WTC11 (cell line): ENCODE measurements around the gene GEMIN7. TPM values are rescaled to one million over a fixed set of nuclear protein-coding genes. Genes with fewer than 3 reads are reported as not detected.

ENCODE experiments used
- ATAC-seq: fragments of 200-7000 bp; cut with Tn5 transposase; 2 replicates; pipeline ENCODE4 v1.10.0; 2021; ENCODE audit warnings: mild to moderate bottlenecking, moderate library complexity
- CTCF ChIA-PET: fragments of 300-600 bp; sonication (Branson Sonifier 250); formaldehyde crosslinking; loops from one replicate; lab custom pipeline; 2021; ENCODE audit warnings: antibody characterized with exemption; lab: Charles Lee
- POLR2A ChIA-PET: fragments of 350-600 bp; sonication (Branson Sonifier 250); formaldehyde crosslinking; loops from one replicate; lab custom pipeline; 2021; ENCODE audit warnings: antibody characterized with exemption; lab: Charles Lee
- DNase-seq: peaks from one replicate; pipeline ENCODE4 v3.0.0; 2021; ENCODE audit warnings: low spot score
- H3K27ac Mint-ChIP-seq: 2 replicates; pipeline ENCODE4 v1.8.0; 2021; ENCODE audit warnings: mixed read lengths
- H3K27me3 Mint-ChIP-seq: 2 replicates; pipeline ENCODE4 v1.8.0; 2021; ENCODE audit warnings: low read depth, mild to moderate bottlenecking, moderate library complexity, mixed read lengths
- H3K36me3 Mint-ChIP-seq: 2 replicates; pipeline ENCODE4 v1.8.0; 2021; ENCODE audit warnings: mixed read lengths
- H3K4me1 Mint-ChIP-seq: 2 replicates; pipeline ENCODE4 v1.8.0; 2022; ENCODE audit warnings: mixed read lengths
- H3K4me3 Mint-ChIP-seq: 2 replicates; pipeline ENCODE4 v1.8.0; 2021; ENCODE audit warnings: mild to moderate bottlenecking, moderate library complexity, mixed read lengths
- H3K9me3 Mint-ChIP-seq: 2 replicates; pipeline ENCODE4 v1.8.0; 2021; ENCODE audit warnings: mixed read lengths
- ARID4B ChIP-seq: sonication (generic); formaldehyde crosslinking; IDR thresholded peaks from 2 replicates; pipeline ENCODE4 v1.8.0; 2023; ENCODE audit warnings: missing genetic modification reagents, mild to moderate bottlenecking, borderline replicate concordance
- ATF2 ChIP-seq: sonication (generic); formaldehyde crosslinking; IDR thresholded peaks from 2 replicates; pipeline ENCODE4 v1.8.1; 2022; ENCODE audit warnings: low read depth, missing genetic modification reagents, borderline replicate concordance
- FOXJ3 ChIP-seq: sonication (generic); formaldehyde crosslinking; IDR thresholded peaks from 2 replicates; pipeline ENCODE4 v1.9.0; 2021; ENCODE audit warnings: missing genetic modification reagents, mild to moderate bottlenecking, borderline replicate concordance
- MXD4 ChIP-seq: fragments of 250-450 bp; sonication (Bioruptor Pico); IDR thresholded peaks from 2 replicates; pipeline ENCODE4 v1.8.0; 2021; ENCODE audit warnings: mild to moderate bottlenecking, moderate library complexity, borderline replicate concordance
- NFYB ChIP-seq: sonication (generic); formaldehyde crosslinking; conservative IDR thresholded peaks from 2 replicates; pipeline ENCODE4 v1.8.0; 2022; ENCODE audit warnings: low read depth, missing genetic modification reagents
- NR3C1 ChIP-seq: sonication (generic); formaldehyde crosslinking; conservative IDR thresholded peaks from 2 replicates; pipeline ENCODE4 v1.8.1; 2023; ENCODE audit warnings: low read depth, mild to moderate bottlenecking, missing genetic modification reagents
- STAT6 ChIP-seq: sonication (generic); formaldehyde crosslinking; conservative IDR thresholded peaks from 2 replicates; pipeline ENCODE4 v1.8.1; 2023; ENCODE audit warnings: mild to moderate bottlenecking, low read depth, missing genetic modification reagents, moderate library complexity
- TCF7 ChIP-seq: sonication (generic); formaldehyde crosslinking; IDR thresholded peaks from 2 replicates; pipeline ENCODE4 v1.8.0; 2022; ENCODE audit warnings: mild to moderate bottlenecking, low read depth, missing genetic modification reagents, moderate library complexity
- TEAD1 ChIP-seq: sonication (generic); formaldehyde crosslinking; IDR thresholded peaks from 2 replicates; pipeline ENCODE4 v1.8.0; 2022; ENCODE audit warnings: mild to moderate bottlenecking, missing genetic modification reagents
- ZNF317 ChIP-seq: sonication (generic); formaldehyde crosslinking; IDR thresholded peaks from 2 replicates; pipeline ENCODE4 v1.8.1; 2023; ENCODE audit warnings: low read depth, mild to moderate bottlenecking, moderate library complexity, missing genetic modification reagents, borderline replicate concordance
- ZNF532 ChIP-seq: fragments of 250-450 bp; sonication (Bioruptor Pico); IDR thresholded peaks from 2 replicates; pipeline ENCODE4 v1.9.0; 2021; ENCODE audit warnings: mild to moderate bottlenecking, borderline replicate concordance
- total RNA-seq: library from RNA; stranded (reverse); gene quantifications from 3 replicates; pipeline ENCODE4 v1.2.3, GENCODE V29; 2021

The GEMIN7 gene
- total RNA-seq, 1 experiment from 2014 or later, result 55.0 TPM

GRCh38 chr19:45040059-45040771, 38.8 kb upstream of the GEMIN7 start:
- peaks cover 42% of the 10 kb centered on the region for H3K36me3 Mint-ChIP-seq
- POLR2A ChIA-PET, result no interaction called here

More at GRCh38 chr19:45040059-45040771, 38.8 kb upstream of the GEMIN7 start:
- Mint-ChIP-seq H3K4me1 (peaks cover 10% of the 10 kb centered on the region), H3K27ac (peak overlapping the region; percentile 92), H3K27me3 (no peaks in the 10 kb centered on the region), H3K4me3 (peak overlapping the region; percentile 98), H3K9me3 (no peaks in the 10 kb centered on the region)
- no peak for TF ChIP-seq FOXJ3 (CRISPR knock-in tag)
- no peak for TF ChIP-seq ATF2 (CRISPR knock-in tag)
- no peak for TF ChIP-seq NFYB (CRISPR knock-in tag)
- no peak for TF ChIP-seq STAT6 (CRISPR knock-in tag)
- no peak for TF ChIP-seq ZNF532 (CRISPR knock-in tag)
- no peak for TF ChIP-seq NR3C1
- no peak for TF ChIP-seq MXD4
- no peak for TF ChIP-seq ZNF317 (CRISPR knock-in tag)
- no peak for TF ChIP-seq ARID4B (CRISPR knock-in tag)
- TF ChIP-seq TCF7, result no peak
- no peak for TF ChIP-seq TEAD1 (CRISPR knock-in tag)
- DNase-seq (no peak), ATAC-seq (no peak)
- CTCF ChIA-PET, result interaction anchor here (1.2 to 7.3 kb wide), 5 partner anchors 18 to 72 kb away, joined by 3 to 37 read pairs (median 15); no protein-coding TSS in a partner anchor
